Superior temporal gyrus (tissue), 1 donor: ENCODE data around the gene C1QTNF6.
"Not testable (repeated sequence)": the region's sequence is repeated elsewhere in the genome, so short reads cannot be mapped to it uniquely, and the experiment has no call there.

Source experiments
- DNase-seq: peaks from one replicate; pipeline ENCODE4 v3.0.0-alpha.2; 2016; ENCODE audit errors: extremely low spot score

C1QTNF6 gene

DNA sequence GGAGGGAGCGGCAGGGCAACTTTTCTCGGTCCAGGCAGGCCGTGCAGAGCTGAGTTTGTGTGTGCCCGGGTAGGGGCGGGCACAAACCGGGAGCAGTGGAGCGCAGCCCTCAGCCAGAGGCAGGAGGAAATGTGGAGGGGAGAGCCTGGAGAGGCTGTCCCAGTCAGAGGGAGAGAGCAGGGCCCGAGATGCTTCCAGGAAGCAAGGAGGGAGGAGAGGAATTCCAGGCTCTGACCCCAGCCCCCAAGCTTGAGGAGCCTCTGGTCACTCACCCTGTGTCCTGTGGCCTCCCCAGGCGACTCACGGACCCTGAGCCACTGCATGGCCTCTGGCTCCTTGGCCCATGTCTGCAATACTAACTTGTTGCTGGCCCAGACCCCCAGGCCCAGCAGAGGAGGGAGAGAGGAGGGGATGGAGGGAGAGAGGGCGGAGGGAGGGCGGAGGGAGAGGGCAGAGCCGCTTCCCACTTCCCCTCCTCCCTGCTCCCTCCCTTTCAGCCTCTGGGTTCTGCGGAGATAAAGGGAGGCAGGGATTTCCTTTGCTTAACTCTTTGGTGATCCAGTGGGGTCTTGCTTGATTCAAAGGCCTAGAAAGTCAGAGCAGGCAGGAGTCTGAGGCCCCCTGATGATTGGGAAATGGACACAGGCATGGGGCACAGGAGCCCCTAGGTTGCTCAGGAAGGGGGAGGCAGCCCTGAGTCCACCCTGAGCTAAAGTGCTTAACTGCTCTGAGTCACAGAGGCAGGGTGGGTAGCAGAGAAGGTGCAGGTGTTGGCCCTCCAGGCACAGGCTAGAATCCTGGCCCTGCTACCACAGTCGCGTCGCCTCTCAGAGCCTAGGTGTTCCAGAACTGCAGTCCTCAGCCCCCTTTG lies at the start of gene C1QTNF6:
TSS of gene C1QTNF6 (minus strand) at position 357 of the 871 bp plus-strand sequence. CDS start at position 323, 34 bp downstream.
- DNase-seq: no peak

DNA sequence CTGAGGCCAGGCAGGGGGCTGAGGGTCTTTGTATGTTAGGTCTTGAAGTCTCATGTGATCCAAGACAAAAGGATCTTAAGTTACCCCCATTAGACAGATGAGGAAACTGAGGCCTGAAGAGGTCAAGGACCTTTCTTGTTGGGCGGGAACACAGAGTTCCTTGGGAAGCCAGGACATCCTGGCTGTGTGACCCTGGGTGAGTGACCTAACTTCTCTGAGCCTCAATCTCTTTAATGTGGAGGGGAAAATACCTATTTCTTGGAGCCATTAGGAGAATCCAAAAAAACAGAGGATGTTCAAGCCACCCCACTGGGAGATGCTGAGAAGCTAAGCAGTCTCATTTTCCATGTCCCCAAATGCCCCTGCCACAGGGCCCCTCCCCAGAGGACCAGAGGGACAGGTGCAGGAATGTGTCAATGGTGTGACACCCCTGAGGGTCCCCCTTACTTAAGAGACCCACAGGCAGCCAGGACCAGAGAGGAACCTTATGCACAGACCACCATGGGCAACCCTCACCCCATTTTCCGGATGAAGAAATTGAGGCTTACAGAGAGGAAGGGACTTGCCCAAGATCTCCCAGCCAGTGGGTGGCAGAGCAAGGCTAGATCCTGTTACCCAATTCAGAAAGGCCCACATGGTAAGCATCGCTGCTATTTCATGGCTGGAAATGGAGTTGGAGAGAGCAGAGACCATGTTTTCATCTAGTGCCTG lies 48.0 kb upstream of the C1QTNF6 start:
- DNase-seq: no peak

DNA sequence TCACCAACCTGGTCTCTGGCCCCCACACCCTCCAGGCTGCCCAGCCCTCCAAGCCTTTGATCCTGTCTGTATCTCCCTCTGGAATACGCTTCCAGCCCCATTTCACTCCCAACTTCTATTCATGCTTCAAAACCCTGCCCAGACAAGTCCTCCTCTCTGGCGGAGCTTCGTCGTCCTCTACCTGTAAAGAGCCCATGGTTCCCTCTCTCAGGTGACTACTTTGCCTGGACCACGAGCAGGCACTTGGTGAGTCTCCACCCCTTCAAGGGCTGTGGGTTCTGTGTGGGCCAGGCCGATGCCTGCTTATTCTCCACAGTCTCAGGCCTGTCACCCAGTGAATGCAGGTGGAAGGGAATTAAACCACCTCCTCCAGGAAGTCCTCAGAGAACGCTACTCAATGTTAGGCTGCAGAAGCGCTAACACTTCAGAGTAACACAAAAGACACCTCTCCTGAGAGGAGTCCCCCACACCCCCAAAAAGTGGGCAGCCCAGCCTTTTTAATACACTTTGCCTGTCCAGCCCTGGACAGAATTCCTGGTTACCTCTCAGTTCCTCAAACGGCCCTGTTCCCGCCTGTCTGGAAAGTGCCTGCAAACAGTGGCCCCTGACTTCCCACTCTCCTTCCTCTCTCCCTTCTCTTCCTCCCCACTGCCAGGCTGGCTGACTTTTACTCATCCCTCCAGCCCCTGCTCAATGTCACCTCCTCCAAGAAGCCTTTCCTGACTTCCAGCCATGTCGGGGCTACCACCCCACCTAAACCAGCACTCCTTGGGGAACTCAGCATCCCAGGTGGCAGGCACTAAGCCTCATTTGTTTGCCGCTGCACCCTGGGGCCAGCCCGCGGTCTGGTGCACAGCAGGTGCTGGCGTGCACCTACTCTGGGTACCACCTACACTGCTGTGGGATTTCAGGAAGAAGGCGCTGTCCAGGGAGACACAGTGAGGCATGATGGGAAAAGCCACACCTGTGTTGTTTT lies 47.0 kb upstream of the C1QTNF6 start:
- no peak for DNase-seq

DNA sequence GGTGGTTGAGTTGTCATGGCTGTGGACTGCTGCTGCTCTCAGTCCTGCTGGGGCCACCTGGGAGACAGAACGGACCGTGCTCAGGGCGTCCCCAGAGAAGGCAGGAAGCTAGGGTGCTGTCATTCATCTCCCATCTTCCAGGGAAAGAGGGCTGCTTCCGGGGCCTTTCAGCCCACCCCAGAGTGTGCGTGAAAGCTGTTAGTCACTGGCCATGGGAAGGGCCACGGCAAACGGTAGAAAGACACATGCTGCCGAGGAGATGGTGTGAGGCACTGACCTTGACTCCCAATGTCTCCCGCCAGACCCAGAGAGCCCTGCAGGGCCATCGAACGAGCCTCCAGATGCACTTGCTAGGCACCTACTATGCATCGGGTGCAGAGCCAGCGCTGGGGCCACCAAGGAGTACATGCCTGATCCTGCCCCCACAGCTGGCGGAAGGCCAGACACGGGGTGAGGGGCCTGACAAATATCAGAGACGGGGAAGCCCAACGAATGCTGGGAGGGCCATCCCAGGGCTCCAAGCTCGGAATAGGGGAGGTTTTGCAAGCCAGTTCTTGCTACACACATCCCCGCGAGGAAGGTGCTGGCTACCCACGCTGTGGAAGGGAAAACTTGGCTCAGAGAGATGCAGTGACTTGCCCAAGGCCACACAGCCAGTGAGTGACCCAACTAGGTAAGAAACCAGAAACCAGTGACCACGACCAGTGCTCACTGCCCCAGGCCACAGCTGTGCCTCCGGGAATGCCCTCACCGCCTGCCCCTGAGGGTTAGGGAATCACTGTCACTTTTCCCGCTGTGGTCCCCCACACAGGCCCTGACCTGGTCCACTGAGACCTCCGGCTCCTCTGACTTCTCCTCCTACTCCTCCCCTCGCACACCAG lies 45.9 kb upstream of the C1QTNF6 start:
- DNase-seq: no peak

DNA sequence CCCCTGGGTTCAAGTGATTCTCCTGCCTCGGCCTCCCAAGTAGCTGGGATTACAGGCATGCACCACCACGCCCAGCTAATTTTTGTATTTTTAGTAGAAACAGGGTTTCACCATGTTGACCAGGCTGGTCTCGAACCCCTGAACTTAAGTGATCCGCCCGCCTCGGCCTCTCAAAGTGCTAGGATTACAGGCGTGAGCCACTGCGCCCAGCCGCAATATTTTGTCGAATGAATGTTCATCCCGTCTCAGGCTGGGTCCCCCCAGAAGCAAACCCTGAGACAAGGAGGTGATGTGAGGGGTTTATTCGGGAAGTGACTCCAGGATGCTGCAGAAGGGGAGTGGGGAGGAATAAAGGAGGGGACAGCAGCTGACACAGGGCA lies 45.3 kb upstream of the C1QTNF6 start:
- not testable (repeated sequence) for DNase-seq

DNA sequence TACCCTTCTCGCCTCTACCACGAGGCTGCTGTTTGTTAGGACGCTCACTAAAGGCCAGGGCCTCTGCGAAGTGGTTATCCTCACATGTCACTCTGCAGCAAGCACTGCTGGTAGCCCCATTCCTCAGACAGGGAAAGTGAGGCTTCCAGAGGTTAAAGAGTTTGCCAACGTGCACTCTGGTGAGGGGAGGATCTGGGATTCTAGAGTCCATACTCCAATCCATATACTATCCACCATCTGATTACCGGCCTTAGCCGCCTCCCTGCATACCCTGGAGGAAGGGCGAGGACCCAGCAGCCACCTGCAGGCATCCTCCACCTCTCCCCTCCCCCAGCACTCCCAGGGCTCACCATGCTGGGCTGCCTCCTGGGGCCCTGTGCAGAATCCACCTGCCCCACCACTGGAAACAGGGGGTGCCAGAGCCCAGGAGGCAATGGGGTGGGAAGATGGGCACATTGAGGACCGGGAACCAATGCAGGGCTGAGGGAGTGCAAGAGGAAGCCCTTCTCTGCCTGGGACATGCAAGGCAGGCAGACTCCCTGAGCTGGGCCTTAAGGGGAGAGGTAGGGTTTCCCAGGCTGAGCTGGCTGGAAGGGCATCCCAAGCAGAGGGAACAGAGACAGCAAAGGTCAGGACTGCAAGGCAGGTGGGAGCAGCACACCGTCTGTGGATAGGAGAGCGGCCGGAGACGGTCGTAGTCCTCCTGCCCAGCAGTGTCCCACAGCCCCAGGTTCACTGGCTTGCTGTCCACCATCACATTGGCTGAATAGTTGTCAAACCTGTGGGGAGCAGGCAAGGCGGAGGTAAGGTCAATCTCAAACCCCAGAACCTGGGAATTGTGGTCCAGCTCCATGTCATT lies 44.3 kb upstream of the C1QTNF6 start:
- DNase-seq: no peak

DNA sequence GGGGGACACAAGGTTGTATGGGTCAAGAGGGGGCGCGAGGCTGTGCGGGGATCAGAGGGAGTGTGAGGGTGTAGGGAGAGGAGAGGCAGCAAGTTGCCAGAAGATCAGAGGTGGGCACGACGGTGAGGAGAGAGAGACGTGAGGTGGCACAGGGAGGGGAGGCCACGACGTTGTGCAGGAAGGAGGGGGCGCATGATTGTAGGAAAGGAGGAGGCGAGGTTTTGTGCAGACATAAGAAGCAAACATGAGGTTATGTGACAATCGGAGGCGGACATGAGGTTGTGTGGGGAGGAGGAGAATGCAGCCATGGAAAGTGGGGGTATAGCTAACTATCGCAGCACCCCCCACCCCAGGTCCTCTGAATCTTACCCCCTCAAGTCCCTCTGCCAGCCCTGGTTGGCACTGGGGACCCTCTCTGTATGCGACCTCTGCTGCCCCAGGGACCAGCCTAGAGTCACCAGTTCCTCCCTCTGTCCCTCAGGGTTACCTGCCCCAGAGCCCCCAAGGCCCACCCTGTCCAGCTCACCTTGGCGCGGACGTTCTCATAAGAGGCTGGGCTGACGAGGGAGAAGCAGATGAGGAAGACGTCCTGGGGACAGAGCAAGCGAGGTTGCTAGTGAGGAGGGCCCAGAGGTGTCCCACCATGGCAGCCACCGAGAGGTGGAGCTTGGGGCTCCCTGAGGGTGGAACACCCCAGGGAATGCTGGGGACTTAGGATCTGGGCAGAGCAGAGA lies 43.5 kb upstream of the C1QTNF6 start:
- DNase-seq: no peak

GRCh38 chr22:37230673-37231405 lies 42.8 kb upstream of the C1QTNF6 start:
- DNase-seq: no peak

GRCh38 chr22:37229805-37230672 lies 42.0 kb upstream of the C1QTNF6 start:
- DNase-seq: no peak

DNA sequence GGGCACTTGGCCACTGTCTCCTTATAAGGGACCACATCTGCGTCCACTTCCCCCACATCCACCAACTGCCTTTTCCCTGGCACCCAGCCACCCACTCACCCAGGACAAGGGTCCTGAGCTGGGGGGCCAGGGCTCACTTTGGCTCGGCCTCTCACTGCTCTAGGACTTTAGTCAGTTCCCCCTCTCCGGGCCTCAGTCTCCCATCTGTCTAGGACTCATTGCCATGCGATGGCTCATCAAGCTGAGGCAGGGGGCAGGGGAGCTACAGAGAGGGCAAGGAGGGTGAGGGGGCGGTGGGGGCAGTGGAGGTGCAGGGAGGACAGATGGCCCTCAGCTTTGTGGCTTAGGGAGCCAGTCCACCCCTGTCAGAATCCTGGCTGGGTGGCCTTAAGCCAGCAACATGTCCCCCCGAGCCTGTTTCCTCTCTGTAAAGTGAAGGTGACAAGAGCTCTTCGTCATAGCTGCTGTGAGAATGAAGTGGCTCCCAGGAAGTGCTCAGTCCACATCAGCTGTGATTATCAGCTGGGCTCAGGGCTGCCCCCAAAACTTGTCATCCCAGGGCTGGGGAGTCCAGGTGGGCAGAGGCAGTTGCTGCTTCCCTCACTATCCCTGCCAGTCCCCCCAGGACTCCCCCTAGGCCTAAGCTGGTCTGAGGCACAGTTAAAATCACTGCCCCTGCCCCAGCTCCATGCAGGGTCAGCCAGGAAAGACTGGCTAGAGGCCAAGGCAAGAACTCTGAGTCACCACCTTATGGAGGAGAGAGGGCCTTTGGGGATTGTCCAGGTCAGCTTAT lies 41.2 kb upstream of the C1QTNF6 start:
- no peak for DNase-seq

GRCh38 chr22:37228106-37229011 lies 40.3 kb upstream of the C1QTNF6 start:
- no peak for DNase-seq

DNA sequence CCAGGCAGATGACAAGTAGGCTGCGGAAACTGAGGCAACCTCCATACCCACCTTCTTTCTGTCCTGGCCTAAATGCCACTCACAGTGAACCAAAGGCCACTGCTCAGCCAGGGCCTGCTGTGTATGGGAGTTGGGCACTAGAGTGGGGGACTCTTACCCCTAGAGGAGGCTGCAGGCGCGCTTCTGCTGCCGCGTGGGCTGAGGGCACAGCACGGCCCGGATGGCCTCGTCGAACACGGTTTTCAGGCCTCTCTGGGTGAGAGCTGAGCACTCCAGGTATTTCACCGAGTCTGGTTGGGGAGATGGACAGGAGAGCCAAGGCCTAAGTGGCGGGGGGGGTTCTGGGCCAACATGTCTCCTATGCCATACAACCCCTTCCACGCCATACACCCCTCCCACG lies 38.5 kb upstream of the C1QTNF6 start:
- no peak for DNase-seq

- DNase-seq: no peak
Observed at GRCh38 chr22:37226087-37226486, 38.0 kb upstream of the C1QTNF6 start.

DNA sequence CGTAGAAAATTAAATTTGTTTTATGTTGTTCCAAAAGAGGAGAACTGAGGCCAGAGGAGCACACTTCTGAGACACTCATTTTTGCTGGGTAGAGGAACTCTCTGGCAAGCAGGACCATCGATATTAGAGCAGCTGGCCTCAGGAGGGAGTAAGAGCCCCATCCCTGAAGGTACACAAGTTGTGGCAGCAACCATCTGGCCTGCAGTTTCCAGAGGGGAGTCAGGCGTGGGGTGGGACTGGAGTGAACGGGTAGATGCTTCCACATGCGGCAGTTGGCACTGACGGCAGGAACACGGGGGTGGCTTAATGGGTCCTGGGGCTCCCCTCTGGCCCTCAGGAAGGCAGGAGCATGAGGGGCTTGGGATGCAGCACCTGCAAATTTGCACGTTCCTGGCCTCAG lies 37.4 kb upstream of the C1QTNF6 start:
- DNase-seq: no peak

DNA sequence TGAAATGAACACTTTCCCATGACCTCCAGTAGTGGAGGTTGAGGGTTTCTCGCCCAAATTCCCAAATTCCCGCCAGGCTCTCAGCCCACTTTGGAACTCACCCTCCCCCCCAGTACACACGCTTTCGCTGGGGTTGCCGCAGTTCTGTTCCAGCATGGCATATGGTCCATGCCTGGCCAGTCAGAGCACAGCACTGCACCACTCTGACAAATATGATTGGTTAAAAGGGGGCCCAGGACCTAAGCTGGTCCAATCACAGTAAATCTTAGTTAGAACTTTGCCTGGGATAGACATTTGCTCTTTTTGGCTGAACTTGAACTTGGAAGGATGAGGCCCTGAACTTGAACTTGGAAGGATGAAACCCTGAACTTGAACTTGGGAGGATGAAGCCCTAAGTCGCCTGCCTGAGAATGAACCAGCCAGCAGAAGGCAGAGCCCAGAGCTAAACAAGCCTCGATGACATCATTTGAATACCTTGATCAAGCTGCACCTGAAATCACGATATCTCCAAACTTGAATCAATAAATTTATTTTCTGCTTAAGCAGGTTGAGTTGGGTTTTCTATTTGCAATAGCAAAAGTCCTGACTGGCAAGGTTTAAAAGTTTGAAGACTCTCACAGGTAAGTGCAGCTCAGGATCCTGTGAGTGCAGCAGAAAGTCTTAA lies 36.8 kb upstream of the C1QTNF6 start:
- no peak for DNase-seq
